Measurements from ENCODE around the gene NUP54.

NUP54 gene

GRCh38 chr4:76090241-76090691, 57.9 kb downstream of the NUP54 start:
- no peak overlapping the region for H3K4me2 ChIP-seq (ENCODE audit: low read length)

GRCh38 chr4:76088719-76089118, 59.5 kb downstream of the NUP54 start:
- Histone ChIP-seq H3K79me2 (ENCODE audit: control insufficient read depth, low read length) (no peaks in the 10 kb centered on the region), H3K4me2 (ENCODE audit: low read length) (no peak overlapping the region), H3F3A (ENCODE audit: control insufficient read depth, insufficient read depth) (no peaks in the 10 kb centered on the region), H3K9me2 (replicated peaks; ENCODE audit: control insufficient read depth, low read length) (no peaks in the 10 kb centered on the region), H3K9me3 (ENCODE audit: control insufficient read depth, insufficient read depth, low read length) (no peaks in the 10 kb centered on the region), H4K20me1 (ENCODE audit: control insufficient read depth, insufficient read depth, low read depth, low read length) (no peaks in the 10 kb centered on the region), H3K4me1 (ENCODE audit: control insufficient read depth, low read length) (no peaks in the 10 kb centered on the region), H3K27ac (ENCODE audit: low read depth, low read length) (no peak overlapping the region), H3K4me3 (ENCODE audit: low read length) (no peak overlapping the region), H3K27me3 (ENCODE audit: control insufficient read depth, low read length) (no peaks in the 10 kb centered on the region; the same call in 1 of the 2 replicates), H3K36me3 (ENCODE audit: control insufficient read depth, low read length) (no peaks in the 10 kb centered on the region)
- TF ChIP-seq CTCF (IDR thresholded peaks at IDR 0.05; ENCODE audit: low read depth, low read length, poor library complexity, severe bottlenecking), result no peak
- no peak for TF ChIP-seq EZH2phosphoT487 (IDR thresholded peaks at IDR 0.05; ENCODE audit: borderline replicate concordance, low read length)

More at GRCh38 chr4:76090241-76090691, 57.9 kb downstream of the NUP54 start:
- H3K9me2 ChIP-seq (replicated peaks; ENCODE audit: control insufficient read depth, low read length), result no peaks in the 10 kb centered on the region
- no peaks in the 10 kb centered on the region for H4K20me1 ChIP-seq (ENCODE audit: control insufficient read depth, insufficient read depth, low read depth, low read length)
- H3K4me1 ChIP-seq (ENCODE audit: control insufficient read depth, low read length), result no peaks in the 10 kb centered on the region
- H3K4me3 ChIP-seq (ENCODE audit: low read length), result no peak overlapping the region
- TF ChIP-seq EZH2phosphoT487 (IDR thresholded peaks at IDR 0.05; ENCODE audit: borderline replicate concordance, low read length), result no peak
- no peak for TF ChIP-seq CTCF (IDR thresholded peaks at IDR 0.05; ENCODE audit: low read depth, low read length, poor library complexity, severe bottlenecking)
- peaks cover 2% of the 10 kb centered on the region for H3K27me3 ChIP-seq (ENCODE audit: control insufficient read depth, low read length)
- H3F3A ChIP-seq (ENCODE audit: control insufficient read depth, insufficient read depth), result no peaks in the 10 kb centered on the region
- H3K79me2 ChIP-seq (ENCODE audit: control insufficient read depth, low read length), result no peaks in the 10 kb centered on the region
- no peaks in the 10 kb centered on the region for H3K9me3 ChIP-seq (ENCODE audit: control insufficient read depth, insufficient read depth, low read length)
- no peaks in the 10 kb centered on the region for H3K36me3 ChIP-seq (ENCODE audit: control insufficient read depth, low read length)
- no peak overlapping the region for H3K27ac ChIP-seq (ENCODE audit: low read depth, low read length)

GRCh38 chr4:76087007-76087769, 61.0 kb downstream of the NUP54 start:
- H3F3A ChIP-seq (ENCODE audit: control insufficient read depth, insufficient read depth), result no peaks in the 10 kb centered on the region
- H3K79me2 ChIP-seq (ENCODE audit: control insufficient read depth, low read length), result no peaks in the 10 kb centered on the region
- H3K9me3 ChIP-seq (ENCODE audit: control insufficient read depth, insufficient read depth, low read length), result no peaks in the 10 kb centered on the region
- no peak overlapping the region for H3K4me3 ChIP-seq (ENCODE audit: low read length)
- no peaks in the 10 kb centered on the region for H3K9me2 ChIP-seq (replicated peaks; ENCODE audit: control insufficient read depth, low read length)
- H3K4me2 ChIP-seq (ENCODE audit: low read length), result no peak overlapping the region
- TF ChIP-seq EZH2phosphoT487 (IDR thresholded peaks at IDR 0.05; ENCODE audit: borderline replicate concordance, low read length) (no peak), CTCF (IDR thresholded peaks at IDR 0.05; ENCODE audit: low read depth, low read length, poor library complexity, severe bottlenecking) (peak; percentile 48)
- peaks cover 3% of the 10 kb centered on the region for H3K27me3 ChIP-seq (ENCODE audit: control insufficient read depth, low read length)
- no peaks in the 10 kb centered on the region for H3K4me1 ChIP-seq (ENCODE audit: control insufficient read depth, low read length)
- H4K20me1 ChIP-seq (ENCODE audit: control insufficient read depth, insufficient read depth, low read depth, low read length), result no peaks in the 10 kb centered on the region
- no peaks in the 10 kb centered on the region for H3K36me3 ChIP-seq (ENCODE audit: control insufficient read depth, low read length)
- H3K27ac ChIP-seq (ENCODE audit: low read depth, low read length), result no peak overlapping the region

All from DOHH2 (cell line).